Camera-type eye (tissue), 1 donor: ENCODE measurements around the gene ST3GAL6. TPM values are rescaled to one million over a fixed set of nuclear protein-coding genes. Genes with fewer than 3 reads are reported as not detected.

Source experiments
- total RNA-seq: library from RNA; depleted of rRNA; stranded (reverse); fragments of >200 nt; gene quantifications from one replicate; pipeline ENCODE4 v1.2.3, GENCODE V29; 2014

The ST3GAL6 gene
- 7.3 TPM for total RNA-seq

GRCh38 chr3:98763076-98763475 lies at the start of gene ST3GAL6:
Gene ST3GAL6, plus strand, starts transcription at chr3:98763340. Its CDS starts 5,101 bp downstream, at chr3:98768441.

Other genes with a start within 250 kb of the ST3GAL6 start
- gene CLDND1, start 240.4 kb upstream of the ST3GAL6 start, total RNA-seq: 155 TPM
- gene GPR15, start 231.4 kb upstream of the ST3GAL6 start, total RNA-seq: not detected
- gene CPOX, start 169.7 kb upstream of the ST3GAL6 start, total RNA-seq: 26.9 TPM
- gene DCBLD2, start 138.4 kb downstream of the ST3GAL6 start, total RNA-seq: 80.5 TPM